ENCODE results near the gene OPRD1.

The OPRD1 gene

DNA sequence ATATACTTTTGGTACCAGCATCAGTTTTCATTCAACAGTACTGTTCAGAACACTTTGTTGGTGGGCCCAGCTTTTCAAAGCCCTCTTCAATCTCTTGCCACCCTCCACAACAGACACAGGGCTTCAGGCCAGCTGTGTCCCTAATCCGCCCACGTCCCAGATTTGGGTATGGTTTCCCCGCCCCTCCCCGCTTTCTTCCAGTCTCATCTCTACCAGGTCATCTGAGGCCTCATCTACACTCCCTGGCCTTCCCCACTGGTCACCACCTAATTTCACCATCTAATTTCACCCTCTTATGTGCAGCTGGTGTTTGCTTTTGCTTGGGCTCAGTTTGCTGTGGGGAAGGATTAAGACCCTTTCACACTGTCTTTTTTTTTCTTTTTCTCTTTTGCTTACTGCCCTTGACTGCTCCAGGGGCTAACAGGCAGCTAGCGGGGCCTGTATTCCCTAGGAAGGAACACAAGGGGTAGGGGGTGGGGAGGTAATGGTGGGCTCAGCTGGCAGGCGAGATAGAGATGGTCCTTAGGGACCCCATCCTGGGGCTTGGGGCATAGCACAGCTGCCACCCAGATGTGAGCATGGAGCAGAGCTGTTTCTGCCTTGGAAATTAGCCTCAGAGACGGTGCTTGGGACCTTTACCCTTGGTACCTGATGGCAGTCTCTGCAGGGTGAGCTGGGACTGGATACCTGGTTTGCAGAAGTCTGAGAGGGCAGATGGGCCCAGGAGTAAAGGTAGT lies 98.6 kb downstream of the OPRD1 start:
- DNase-seq (ENCODE audit: low read depth), result no peak

DNA sequence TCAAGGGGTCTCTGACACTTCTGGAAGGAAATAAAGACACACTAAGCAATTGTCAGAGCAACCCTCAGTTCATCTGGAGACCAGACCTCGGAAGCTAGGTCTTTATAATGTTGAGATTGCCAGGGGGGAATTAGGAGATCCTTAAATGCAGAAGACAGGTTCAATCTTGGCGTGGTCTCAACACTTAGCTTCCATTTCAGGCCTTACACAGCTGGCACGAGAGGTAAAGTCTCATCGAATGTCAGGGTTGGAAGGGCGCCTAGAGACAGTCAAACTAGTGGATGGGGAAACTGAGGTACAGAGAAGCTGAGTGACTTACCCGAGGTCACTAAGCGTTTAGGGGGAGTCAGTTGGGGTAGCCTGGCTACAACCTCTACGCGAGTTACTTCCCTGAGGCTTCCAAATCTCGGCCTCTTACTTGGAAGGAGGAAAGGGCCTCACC lies 101.8 kb downstream of the OPRD1 start:
- no peak for DNase-seq (ENCODE audit: low read depth)

DNA sequence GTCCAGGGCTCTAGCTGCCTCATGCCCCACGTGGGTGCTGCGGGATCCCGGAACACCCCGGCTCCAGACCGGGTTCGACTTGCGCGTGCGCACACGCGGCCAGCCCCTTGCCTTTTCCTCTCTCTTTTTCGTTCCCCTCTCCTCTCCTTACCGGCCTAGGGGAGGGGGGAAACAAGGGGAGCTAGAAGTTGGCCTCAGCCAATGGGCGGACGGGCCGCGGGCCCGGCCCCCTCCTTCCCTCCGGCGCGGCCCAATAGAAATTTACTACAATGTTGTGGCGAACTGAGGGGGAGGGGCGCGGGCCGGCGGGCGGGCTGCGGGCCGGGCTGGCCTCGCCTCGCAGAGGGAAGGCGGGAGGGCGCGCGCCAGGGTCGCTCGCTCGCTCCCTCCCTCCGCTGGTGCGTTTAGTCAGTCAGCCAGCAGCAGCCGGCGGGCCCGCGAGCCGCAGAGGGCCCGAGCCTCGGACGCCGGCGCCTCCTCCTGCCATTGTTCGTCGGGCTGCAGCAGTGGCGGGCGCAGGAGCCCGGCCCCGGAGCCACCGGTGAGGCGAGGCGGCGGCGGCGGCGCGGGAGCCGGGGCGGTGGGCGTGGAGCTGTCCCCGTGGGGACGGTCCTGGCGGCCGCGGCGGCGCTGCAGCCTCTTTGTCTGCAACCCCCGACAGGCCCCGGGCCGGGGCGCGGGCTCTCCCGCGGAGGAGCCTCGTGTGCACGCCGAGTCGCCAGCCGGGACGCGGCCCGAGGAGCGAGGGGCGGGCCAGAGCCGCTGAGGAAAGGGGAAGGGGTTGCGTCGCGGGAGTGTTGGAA lies 102.5 kb downstream of the OPRD1 start, which contains the start of gene EPB41:
EPB41 (plus strand) TSS at position 342 of the 803 bp plus-strand sequence. CDS start 72,869 bp downstream, outside the sequence.
- DNase-seq (ENCODE audit: low read depth), result peak; percentile 84

DNA sequence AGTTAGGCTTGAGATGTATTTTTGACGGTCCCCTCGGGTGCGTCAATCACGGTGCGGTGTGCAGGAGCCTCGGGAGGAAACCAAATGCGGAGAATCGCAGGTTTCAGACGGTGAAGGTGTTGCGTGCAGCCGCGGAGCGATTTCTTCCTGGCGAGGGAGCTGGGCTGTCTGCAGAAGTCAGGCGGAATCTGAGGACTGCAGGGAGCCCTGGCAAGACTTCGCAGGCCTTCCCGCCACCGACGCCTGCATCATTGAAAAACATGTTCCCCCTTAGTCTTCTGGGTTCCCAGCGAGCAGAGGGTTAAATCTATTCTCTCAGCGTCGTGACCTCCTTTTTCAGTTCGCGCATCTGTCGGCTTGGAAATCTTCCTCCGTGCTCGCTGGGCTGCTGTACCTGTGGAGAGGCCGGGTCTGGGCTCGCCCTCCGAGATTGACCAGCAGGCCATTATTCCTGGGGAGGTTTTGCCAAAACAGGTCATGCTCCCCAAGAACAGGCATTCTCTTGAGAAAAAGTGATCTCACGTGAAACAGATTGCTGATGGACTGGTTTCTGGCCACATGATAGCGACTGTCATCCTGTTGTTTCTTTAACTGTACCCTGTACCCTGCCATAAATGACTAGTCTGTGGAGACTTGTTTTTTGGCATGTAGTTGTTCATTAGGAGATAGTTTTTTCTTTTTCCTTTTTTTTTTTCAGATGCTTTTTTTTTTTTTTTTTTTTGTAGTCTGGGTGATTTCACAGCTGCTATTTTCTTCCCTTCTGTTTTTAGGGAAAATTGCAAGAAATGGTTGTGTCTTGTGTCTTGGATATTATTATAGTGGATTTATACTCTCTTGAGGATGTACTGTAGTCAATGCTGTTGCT lies 103.3 kb downstream of the OPRD1 start:
- peak; percentile 39 for DNase-seq (ENCODE audit: low read depth)

DNA sequence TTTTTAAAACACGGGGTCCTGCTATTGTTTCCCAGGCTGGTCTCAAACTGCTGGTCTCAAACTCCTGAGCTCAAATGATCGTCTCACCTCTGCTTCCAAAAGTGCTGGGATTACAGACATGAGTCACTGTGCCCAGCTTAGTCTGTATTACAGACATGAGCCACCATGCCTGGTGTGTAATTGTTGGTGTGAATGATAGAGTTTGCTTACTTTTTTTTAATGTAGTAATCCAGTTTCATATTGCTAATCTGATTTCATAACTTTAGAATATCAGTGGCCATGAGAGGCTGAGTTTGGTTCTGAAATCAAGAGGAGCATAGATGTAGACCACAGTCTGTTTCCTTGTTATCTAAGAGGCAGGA lies 105.8 kb downstream of the OPRD1 start:
- DNase-seq (ENCODE audit: low read depth), result peak; percentile 29

Data from activated T-cell treated with anti-CD3 and anti-CD28 coated beads for 24 hours (primary cell).